Embryonic facial prominence (tissue), 1 donor: Measurements from ENCODE around the gene SYNGR1.
A peak's percentile ranks its signal among the peaks of the same experiment; 100 is the strongest.
"Not testable (repeated sequence)": the region's sequence is repeated elsewhere in the genome, so short reads cannot be mapped to it uniquely, and the experiment has no call there.

ENCODE experiments used
- DNase-seq: peaks from one replicate; pipeline ENCODE4 v3.0.0-alpha.2; 2016; ENCODE audit errors: extremely low spot score

SYNGR1 gene

GRCh38 chr22:39405346-39406085, 55.7 kb downstream of the SYNGR1 start:
- peak; percentile 62 for DNase-seq

- no peak for DNase-seq
These were observed 58.4 kb downstream of the SYNGR1 start for GRCh38 chr22:39408173-39408572.

- DNase-seq, result no peak
These were observed 59.0 kb downstream of the SYNGR1 start for GRCh38 chr22:39408807-39409206.

GRCh38 chr22:39409516-39410029, 59.8 kb downstream of the SYNGR1 start:
- no peak for DNase-seq

- DNase-seq, result no peak
These were observed 60.5 kb downstream of the SYNGR1 start for GRCh38 chr22:39410264-39410663.

GRCh38 chr22:39411828-39412365, 62.1 kb downstream of the SYNGR1 start:
- not testable (repeated sequence) for DNase-seq

GRCh38 chr22:39413204-39413603, 63.4 kb downstream of the SYNGR1 start:
- not testable (repeated sequence) for DNase-seq

GRCh38 chr22:39414377-39414776, 64.6 kb downstream of the SYNGR1 start:
- DNase-seq, result no peak

- no peak for DNase-seq
These were observed 65.1 kb downstream of the SYNGR1 start for GRCh38 chr22:39414886-39415285.

- DNase-seq, result no peak
These were observed 65.7 kb downstream of the SYNGR1 start for GRCh38 chr22:39415506-39415905.

GRCh38 chr22:39416319-39416718, 66.5 kb downstream of the SYNGR1 start:
- no peak for DNase-seq

GRCh38 chr22:39417641-39418040, 67.8 kb downstream of the SYNGR1 start:
- no peak for DNase-seq

GRCh38 chr22:39418696-39419095, 68.9 kb downstream of the SYNGR1 start:
- DNase-seq, result no peak

- no peak for DNase-seq
These were observed 69.3 kb downstream of the SYNGR1 start for GRCh38 chr22:39419096-39419495.

- no peak for DNase-seq
These were observed 70.1 kb downstream of the SYNGR1 start for GRCh38 chr22:39419911-39420310.

GRCh38 chr22:39421691-39422090, 71.9 kb downstream of the SYNGR1 start:
- DNase-seq, result no peak

GRCh38 chr22:39422101-39422500, 72.3 kb downstream of the SYNGR1 start:
- DNase-seq, result no peak

GRCh38 chr22:39422721-39423120, 72.9 kb downstream of the SYNGR1 start:
- no peak for DNase-seq

- DNase-seq, result no peak
These were observed 74.2 kb downstream of the SYNGR1 start for GRCh38 chr22:39423976-39424375.

- DNase-seq, result no peak
These were observed 76.7 kb downstream of the SYNGR1 start for GRCh38 chr22:39426380-39427043.

GRCh38 chr22:39427751-39428596, 78.2 kb downstream of the SYNGR1 start:
- DNase-seq, result no peak

GRCh38 chr22:39428597-39429071, 78.8 kb downstream of the SYNGR1 start:
- DNase-seq, result peak; percentile 33
